GM19351 (cell line): ENCODE results near the gene PALM.
"Not testable (repeated sequence)": the region's sequence is repeated elsewhere in the genome, so short reads cannot be mapped to it uniquely, and the experiment has no call there.

ENCODE experiments used
- ATAC-seq: cut with Tn5 transposase; IDR thresholded peaks from one replicate; pipeline ENCODE4 v1.9.1; 2021; ENCODE audit warnings: mild to moderate bottlenecking, moderate library complexity; ENCODE audit not compliant: unreplicated experiment

PALM gene, protein sequence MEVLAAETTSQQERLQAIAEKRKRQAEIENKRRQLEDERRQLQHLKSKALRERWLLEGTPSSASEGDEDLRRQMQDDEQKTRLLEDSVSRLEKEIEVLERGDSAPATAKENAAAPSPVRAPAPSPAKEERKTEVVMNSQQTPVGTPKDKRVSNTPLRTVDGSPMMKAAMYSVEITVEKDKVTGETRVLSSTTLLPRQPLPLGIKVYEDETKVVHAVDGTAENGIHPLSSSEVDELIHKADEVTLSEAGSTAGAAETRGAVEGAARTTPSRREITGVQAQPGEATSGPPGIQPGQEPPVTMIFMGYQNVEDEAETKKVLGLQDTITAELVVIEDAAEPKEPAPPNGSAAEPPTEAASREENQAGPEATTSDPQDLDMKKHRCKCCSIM

DNA sequence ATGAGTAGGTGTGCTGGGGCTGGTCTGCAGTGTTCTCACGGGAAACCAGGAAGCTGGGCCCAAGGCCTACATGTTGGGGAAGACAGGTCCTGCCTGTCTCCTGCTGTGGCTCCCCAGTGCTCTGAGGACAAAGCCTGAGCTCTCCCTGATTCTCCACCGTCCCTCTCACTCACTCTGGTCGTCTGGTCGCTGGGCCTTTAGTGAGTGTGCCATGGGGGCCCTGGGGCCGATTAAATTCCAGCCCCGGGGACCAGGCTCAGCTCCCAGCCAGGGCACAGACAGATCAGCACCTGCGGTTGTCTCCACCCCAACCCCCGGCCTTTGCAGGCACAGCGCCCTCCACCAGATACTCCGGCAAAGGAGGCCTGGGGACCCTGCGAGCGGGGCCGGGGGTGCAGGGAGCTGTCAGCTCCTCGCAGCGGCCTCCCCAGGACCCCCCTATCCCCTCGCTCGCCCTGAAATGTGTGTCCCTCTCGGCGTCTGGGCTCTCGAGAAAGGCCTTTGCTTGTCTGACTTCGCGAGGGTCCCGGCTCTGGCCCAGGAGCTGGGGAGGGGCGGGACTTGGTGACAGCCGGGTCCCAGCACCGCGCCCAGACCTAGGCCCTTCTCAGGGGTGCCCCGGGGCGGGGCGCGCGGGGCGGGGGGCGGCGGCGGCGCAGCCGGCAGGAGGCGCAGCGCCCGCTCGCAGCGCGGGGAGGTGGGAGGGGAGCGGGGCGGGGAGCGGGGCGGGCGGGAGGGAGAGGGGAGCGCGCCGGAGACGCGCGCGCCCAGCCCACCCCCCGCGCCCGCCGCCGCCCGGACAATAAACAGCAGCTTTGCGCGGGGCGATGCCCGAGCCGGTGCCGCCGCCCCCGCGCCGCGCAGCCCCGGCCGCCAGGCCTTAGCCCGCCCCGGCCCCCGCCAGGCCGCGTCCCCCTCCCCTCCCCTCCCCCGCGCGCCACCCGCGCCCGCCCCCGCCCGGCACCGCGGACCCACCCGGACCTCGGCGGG, at the start of gene PALM:
Gene PALM (plus strand): TSS at position 782 of the 990 bp plus-strand sequence. CDS start 212 bp downstream, outside the sequence.
- ATAC-seq, result no peak

DNA sequence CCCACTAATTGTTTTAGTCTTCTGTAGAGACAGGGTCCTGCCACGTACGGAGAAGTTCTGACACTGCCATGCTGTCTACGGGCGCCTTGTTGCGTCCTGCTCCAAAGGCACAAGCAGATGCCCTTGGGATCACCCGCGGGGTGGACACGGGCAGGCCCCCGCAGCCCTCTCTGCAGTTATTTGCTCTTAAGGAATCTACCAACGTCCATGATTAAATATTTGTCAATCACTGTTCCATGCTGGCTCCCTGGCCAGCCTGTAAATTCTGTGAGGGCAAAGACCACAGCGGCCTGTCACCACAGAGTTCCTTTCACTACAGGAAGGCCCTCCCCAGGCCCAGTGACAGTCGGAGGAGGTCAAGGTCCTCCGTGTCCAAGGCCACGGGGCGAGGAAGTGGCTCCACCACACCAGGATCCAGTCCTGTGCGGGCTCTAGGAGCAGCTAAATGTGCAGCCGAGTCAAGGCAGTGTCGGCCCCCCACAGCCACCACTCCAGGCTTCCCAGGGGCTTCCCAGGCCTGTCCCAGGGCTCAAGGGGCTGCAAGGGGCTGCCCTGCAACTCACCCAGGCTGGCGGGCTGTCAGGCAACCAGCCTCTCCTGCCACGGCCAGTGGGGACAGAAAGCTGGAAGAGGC, 47.8 kb upstream of the PALM start:
- no peak for ATAC-seq

GRCh38 chr19:661427-662196, 47.1 kb upstream of the PALM start:
- no peak for ATAC-seq

GRCh38 chr19:662207-662961, 46.4 kb upstream of the PALM start:
- ATAC-seq, result no peak

GRCh38 chr19:662962-663681, 45.6 kb upstream of the PALM start, which contains the start of gene RNF126:
RNF126 (minus strand) TSS chr19:663214; CDS start chr19:663121, 93 bp downstream.
- peak; percentile 66 for ATAC-seq

GRCh38 chr19:663682-664117, 45.0 kb upstream of the PALM start:
- ATAC-seq, result no peak

DNA sequence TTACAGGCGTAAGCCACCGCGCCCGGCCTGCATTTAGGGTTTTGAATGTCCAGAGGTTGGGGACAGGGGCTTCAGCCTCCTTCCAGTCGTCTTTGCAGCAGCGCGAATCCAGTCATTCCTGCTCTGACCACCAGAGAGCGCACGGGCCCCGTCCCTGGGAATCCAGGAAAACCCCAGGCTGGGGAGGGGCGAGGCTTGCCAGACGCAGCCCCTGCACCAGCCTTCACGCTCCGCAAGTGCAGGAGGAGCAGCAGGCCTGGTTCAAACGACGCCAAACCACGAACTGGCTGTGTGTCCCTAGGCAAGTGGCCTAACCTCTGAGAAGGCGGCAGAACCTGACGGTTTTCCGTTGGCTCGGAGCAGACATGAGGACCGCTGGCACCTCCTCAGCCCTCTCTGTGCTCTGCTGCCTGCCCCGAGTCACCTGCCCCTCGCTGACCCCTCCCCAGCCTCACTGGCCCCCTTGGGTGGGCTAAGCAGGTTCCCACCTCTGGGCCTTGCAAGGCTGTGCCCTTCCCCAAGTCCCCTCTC, 43.8 kb upstream of the PALM start:
- ATAC-seq, result no peak

DNA sequence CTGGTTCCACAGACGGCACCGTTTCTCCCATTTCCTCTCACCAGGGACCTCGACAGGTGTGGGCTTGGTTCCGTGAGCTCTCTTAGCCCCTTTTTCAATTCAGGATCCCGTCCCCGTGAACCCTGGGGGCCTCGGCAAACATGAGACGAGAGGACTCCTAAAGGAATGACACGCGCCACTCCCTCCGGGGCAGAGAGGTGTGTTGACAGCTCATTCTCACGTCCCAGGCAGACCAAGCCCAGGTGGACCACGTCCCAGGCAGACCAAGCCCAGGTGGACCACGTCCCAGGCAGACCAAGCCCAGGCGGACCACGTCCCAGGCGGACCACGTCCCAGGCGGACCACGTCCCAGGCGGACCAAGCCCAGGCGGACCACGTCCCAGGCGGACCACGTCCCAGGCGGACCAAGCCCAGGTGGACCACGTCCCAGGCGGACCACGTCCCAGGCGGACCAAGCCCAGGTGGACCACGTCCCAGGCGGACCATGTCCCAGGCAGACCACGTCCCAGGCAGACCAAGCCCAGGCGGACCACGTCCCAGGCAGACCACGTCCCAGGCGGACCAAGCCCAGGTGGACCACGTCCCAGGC, 41.7 kb upstream of the PALM start:
- not testable (repeated sequence) for ATAC-seq

DNA sequence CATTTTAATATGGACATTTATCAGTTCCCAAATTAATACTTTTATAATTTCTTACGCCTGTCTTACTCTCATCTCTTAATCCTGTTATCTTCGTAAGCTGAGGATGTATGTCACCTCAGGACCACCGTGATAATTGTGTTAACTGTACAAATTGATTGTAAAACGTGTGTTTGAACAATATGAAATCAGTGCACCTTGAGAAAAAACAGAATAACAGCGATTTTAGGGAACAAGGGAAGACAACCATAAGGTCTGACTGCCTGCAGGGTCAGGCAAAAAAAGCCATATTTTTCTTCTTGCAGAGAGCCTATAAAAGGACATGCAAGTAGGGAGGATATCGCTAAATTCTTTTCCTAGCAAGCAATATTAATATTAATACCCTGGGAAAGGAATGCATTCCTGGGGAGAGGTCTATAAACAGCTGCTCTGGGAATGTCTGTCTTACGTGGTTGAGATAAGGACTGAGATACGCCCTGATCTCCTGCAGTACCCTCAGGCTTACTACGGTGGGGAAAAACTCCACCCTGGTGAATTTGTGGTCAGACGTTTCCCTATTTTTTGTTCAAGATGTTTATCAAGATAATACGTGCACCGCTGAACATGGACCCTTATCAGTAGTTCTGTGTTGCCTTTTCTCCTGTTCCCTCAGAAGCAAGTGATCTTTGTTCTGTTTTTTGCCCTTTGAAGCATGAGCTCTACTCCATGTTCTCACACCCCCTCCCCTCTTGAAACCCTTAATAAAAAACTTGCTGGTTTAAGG, 39.9 kb upstream of the PALM start:
- not testable (repeated sequence) for ATAC-seq

- no peak for ATAC-seq
Observed at GRCh38 chr19:670609-671075, 38.1 kb upstream of the PALM start.

- ATAC-seq, result no peak
Observed at GRCh38 chr19:674282-675151, 34.2 kb upstream of the PALM start.

- no peak for ATAC-seq
Observed at GRCh38 chr19:676007-676338, 32.8 kb upstream of the PALM start.

DNA sequence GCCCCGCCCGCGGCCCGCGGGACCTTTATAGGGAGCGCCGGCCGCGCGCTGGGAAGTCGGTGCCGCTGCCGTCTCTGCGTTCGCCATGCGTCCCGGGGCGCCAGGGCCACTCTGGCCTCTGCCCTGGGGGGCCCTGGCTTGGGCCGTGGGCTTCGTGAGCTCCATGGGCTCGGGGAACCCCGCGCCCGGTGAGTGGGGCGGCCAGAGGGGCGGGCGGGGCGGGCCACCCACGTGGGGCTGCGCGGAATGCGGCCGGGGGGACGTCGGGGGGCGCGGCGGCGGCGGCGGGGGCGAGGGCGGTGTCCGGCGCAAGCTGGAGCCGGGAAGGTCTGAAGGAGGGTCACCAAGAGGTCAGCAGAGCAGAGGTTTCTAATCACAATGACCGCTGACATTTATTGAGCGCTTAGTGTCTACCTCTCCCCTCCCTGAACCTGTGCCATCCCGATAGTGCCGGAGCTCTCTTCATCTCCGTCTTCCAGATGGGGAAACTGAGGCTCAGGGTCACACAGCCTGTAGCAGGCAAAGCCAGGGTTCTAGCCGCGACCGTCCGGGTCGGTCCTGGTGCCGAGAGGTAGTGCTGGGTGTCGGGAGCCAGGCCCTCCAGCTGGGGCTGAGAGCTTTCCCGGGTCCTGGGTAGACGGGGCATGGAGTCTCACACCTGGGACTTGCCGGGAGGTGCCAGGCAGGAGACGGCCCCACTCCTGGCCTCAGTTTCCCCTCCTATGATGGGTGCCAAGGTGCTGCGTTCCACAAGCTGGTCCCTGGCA, 32.2 kb upstream of the PALM start, which contains the start of gene FSTL3:
Gene FSTL3 (plus strand): TSS at position 54 of the 767 bp plus-strand sequence. CDS start 32 bp downstream, at position 86.
- no peak for ATAC-seq

- no peak for ATAC-seq
Observed at GRCh38 chr19:677201-677600, 31.5 kb upstream of the PALM start.

GRCh38 chr19:677601-678436, 30.9 kb upstream of the PALM start:
- ATAC-seq, result no peak
